ENCODE results near the gene TFPI2.
"Not testable (repeated sequence)": the region's sequence is repeated elsewhere in the genome, so short reads cannot be mapped to it uniquely, and the experiment has no call there.

Gene TFPI2

DNA sequence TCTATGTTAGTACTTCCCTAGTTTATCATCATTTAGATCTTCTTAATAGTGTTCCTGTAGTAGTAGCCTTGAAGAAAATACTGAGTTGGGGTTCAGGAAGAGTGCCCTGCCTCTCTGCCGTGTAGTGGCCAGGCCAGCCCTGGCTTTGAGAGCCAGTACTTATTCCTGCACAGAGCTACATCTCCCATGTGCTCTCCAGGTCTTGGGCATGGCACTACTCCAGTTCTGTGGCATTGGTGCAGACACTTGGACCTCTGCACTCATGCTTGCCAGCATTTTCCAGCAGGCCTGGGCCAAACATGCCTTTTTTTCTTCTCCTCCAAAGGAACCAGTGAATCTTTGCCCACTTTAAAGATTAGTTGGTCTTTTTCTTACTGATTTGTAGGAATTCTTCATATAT, 36.2 kb upstream of the TFPI2 start:
- H3K4me3 ChIP-seq (ENCODE audit: low read depth, low read length), result no peak overlapping the region
- TF ChIP-seq, protein P1, sequence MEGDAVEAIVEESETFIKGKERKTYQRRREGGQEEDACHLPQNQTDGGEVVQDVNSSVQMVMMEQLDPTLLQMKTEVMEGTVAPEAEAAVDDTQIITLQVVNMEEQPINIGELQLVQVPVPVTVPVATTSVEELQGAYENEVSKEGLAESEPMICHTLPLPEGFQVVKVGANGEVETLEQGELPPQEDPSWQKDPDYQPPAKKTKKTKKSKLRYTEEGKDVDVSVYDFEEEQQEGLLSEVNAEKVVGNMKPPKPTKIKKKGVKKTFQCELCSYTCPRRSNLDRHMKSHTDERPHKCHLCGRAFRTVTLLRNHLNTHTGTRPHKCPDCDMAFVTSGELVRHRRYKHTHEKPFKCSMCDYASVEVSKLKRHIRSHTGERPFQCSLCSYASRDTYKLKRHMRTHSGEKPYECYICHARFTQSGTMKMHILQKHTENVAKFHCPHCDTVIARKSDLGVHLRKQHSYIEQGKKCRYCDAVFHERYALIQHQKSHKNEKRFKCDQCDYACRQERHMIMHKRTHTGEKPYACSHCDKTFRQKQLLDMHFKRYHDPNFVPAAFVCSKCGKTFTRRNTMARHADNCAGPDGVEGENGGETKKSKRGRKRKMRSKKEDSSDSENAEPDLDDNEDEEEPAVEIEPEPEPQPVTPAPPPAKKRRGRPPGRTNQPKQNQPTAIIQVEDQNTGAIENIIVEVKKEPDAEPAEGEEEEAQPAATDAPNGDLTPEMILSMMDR (IDR thresholded peaks at IDR 0.05; ENCODE audit: low read depth, low read length), result no peak

DNA sequence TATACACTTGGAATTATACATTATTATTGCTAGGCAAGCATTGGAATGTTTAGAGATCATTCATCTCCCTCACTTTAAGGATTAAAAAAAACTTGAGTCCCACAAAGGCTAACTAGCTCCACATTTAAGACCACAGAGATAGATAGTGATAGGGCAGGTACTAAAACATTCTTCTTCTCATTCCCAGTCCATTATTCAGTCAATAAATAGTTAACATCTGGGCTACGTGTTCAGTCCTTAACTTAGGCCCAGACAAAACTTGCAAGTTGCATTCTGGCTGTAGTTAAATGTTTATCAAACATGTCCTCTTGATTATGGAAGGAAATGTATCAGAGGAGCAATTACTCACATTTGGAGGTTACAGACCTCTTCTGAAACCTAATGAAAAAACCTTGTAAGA, 33.4 kb upstream of the TFPI2 start:
- peak overlapping the region; percentile 96 for H3K4me3 ChIP-seq (ENCODE audit: low read depth, low read length)
- TF ChIP-seq, protein P1 (IDR thresholded peaks at IDR 0.05; ENCODE audit: low read depth, low read length), result no peak

DNA sequence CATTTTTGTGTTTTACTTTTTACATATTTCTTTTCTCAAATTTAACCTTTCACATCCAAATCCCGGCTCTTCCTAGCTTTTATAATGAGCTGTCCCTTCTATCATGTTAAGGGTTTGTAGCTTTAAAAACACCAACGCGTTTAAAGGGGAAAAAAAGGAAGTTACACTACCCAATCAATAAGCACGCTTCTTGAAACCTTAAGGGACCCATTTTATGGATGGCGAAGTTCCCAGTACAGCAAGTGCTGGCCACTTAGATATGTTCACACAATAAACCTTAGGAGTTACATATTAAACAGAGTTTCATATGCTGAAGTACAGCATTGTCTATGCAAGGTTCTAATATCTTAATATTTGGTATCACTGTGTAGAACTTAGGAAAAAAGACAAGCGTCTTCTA, 32.7 kb upstream of the TFPI2 start:
- peak overlapping the region; percentile 96 for H3K4me3 ChIP-seq (ENCODE audit: low read depth, low read length)
- TF ChIP-seq, protein P1 (IDR thresholded peaks at IDR 0.05; ENCODE audit: low read depth, low read length), result no peak

DNA sequence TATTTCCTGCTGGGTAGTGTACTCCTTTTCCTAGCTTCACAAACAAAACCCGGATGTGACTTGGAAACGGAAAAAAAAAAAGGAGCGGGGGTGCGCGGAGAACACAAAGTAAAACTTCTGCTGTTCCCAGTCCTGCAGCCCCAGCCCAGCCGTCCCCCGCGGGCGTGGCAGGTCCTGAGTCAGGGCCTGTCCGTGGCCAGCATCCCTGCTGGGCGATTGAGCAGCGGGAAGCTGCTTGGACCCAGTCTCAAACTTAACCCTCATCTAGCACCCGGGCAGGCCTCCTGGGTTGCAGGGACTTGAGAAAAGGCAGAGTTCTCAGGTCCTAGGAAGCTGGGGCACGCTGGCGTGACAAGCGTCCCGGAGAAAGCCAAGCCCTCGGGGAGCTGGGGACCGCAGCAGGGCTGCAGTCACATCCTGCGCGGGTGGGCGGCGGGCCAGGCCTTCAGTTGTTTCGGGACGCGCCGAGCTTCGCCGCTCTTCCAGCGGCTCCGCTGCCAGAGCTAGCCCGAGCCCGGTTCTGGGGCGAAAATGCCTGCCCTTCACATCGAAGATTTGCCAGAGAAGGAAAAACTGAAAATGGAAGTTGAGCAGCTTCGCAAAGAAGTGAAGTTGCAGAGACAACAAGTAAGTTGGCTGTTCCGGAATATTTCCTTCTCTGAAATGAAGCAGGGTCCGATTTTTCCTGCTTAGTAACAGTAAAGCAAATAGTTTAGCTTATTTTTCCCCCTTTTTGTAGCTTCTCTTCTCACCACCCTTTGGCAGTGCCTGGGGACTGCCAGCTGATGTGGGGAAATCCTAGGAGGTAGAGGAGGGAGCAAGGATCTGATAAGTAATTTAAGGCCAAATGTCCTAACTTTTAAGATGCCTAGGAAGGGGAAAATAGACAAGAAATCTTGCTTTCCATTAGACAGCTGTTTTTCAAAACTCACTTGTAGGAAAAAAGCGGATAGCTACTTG, 31.3 kb upstream of the TFPI2 start, which contains the start of gene GNG11:
Gene GNG11 (plus strand): TSS at position 129 of the 960 bp plus-strand sequence. CDS start 403 bp downstream, at position 532.
- H3K4me3 ChIP-seq (ENCODE audit: low read depth, low read length), result peak within 1 kb of the TSS; percentile 96
- TF ChIP-seq, protein P1 (IDR thresholded peaks at IDR 0.05; ENCODE audit: low read depth, low read length), result no peak

DNA sequence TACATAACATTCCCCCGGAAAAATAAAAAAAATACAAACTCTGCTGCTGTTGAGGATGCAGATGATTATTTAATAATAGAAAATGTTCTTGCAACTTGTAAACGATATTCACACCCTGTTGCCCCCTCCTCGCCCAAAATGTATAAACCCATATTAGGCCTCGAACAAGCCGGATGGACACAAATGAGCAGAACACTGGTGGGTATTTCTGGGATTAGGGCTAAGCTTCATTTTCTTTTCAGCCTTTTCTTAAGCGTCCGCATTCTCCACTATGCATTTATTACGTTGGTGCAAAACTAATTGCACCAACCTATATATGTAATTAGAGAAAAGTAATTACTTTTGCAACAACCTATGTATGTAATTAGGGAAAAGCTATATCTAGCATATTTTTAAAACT, 30.6 kb upstream of the TFPI2 start:
- TF ChIP-seq, protein P1 (IDR thresholded peaks at IDR 0.05; ENCODE audit: low read depth, low read length), result no peak
- H3K4me3 ChIP-seq (ENCODE audit: low read depth, low read length), result peak overlapping the region; percentile 96

DNA sequence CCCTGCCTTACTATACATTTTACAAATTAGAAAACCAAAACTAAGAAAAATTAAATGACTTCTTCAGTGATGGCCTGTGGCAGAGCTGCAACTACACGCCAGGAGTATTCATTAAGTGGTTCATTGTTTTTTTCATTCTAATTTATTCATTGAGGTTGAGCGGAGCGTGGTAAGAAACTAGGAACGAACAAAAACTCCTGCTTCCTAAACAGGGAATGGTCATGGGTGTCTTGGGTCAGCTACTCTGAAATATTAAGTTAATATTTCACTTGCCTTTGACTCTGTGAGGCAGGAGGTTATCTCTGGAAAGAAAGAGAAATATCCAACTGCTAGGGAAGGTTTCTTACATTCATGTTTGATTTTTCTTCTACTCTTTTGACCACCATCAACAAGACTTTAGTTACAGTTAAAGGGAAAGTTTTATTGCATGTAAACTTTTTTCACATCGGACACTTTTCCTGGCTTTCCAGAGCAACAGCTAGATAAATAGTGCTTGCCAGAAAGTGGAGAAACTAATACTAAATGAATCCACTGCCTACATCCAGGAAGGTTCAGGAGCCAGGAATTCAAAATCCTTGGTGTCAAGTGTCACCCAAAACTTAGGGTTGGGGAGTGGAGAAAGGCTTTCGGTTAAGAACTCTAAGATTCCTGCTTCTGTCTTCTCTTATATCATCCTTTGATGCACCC, 30.1 kb upstream of the TFPI2 start:
- H3K4me3 ChIP-seq (ENCODE audit: low read depth, low read length), result peak overlapping the region; percentile 96

DNA sequence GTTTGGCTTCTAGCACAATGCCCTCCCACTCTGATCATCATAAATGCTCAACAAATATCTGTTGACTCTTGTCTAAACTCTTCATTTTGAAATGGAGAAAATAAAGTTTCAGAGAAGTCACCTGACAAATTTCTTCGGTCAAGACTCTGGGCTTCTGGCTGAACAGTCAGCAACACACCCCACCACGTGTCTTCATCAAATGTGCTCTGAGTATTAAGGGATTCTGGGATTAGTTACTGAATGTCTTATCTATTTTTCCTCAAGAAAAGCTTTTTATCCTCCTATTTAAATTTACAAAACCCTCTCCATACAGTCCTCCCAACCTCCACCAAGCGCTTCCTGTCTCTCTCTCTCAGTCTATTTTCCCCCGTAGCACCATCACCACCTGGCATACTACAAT, 25.8 kb upstream of the TFPI2 start:
- not testable (repeated sequence) for H3K4me3 ChIP-seq (ENCODE audit: low read depth, low read length)

More for the DNA sequence above, 30.1 kb upstream of the TFPI2 start:
- TF ChIP-seq, protein P1 (IDR thresholded peaks at IDR 0.05; ENCODE audit: low read depth, low read length), result no peak

DNA sequence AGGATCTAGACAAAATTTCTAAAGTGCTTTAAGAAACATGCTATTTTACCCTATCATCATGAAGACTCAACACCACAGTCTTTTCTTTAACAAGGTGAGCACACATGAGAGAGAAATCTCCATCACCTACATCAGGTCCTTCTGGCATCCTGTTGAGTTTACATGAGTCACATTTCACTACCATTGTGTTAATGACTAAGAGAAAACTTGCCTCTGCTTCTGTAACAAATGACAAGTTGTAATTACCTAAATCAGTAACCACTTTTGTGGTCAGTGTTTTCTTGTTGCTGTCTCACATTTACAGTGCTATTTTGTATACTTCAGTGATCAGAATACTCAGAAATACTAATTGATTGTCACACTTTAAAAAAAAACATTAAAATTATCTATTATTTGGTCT, 25.3 kb upstream of the TFPI2 start:
- not testable (repeated sequence) for H3K4me3 ChIP-seq (ENCODE audit: low read depth, low read length)

DNA sequence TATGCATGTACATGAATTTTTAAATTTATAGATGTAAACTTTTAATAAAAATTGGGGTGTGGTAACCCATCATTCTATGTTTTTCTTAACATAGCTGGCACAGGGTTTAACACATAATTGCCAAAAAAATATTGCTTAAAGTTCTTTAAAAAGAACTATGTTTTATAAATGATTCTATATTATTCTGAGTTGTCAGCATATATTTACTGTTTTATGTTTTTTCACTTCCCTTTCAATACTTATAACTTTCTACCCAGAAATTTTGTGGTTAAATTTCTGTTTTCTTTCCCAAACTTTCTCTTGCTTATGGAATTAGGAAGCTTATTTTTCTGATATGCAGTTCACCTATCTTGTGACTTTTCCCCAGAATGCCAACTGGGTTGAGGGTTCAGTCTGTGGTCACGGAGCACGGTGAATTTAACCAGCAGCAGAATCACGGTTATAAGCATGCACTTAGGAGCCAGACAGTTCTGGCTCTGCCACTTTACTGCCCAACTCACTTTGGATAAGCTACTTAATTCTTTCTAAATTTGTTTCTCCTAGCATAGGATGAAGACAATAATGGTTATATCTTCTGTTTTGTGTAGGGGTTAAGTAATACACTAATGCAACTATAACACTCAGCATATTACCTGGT, 24.8 kb upstream of the TFPI2 start:
- not testable (repeated sequence) for H3K4me3 ChIP-seq (ENCODE audit: low read depth, low read length)

Measured in WI38 (cell line).